ENCODE measurements around the gene UBALD2.
"Not testable (repeated sequence)": the region's sequence is repeated elsewhere in the genome, so short reads cannot be mapped to it uniquely, and the experiment has no call there.

The UBALD2 gene

GRCh38 chr17:76246080-76247066 lies 18.8 kb upstream of the UBALD2 start:
- no peak for DNase-seq

GRCh38 chr17:76247304-76247703 lies 17.8 kb upstream of the UBALD2 start:
- DNase-seq, result no peak

- DNase-seq, result no peak
Observed at GRCh38 chr17:76248013-76248782, 16.9 kb upstream of the UBALD2 start.

- DNase-seq, result no peak
Observed at GRCh38 chr17:76250141-76250540, 15.0 kb upstream of the UBALD2 start.

- DNase-seq, result no peak
Observed at GRCh38 chr17:76251478-76252039, 13.6 kb upstream of the UBALD2 start.

GRCh38 chr17:76252040-76252954 lies 12.9 kb upstream of the UBALD2 start:
- no peak for DNase-seq

- not testable (repeated sequence) for DNase-seq
Observed at GRCh38 chr17:76252967-76253766, 12.0 kb upstream of the UBALD2 start.

GRCh38 chr17:76253841-76254240 lies 11.3 kb upstream of the UBALD2 start:
- no peak for DNase-seq

GRCh38 chr17:76254275-76254674 lies 10.9 kb upstream of the UBALD2 start:
- no peak for DNase-seq

- no peak for DNase-seq
Observed at GRCh38 chr17:76255801-76256429, 9.2 kb upstream of the UBALD2 start.

GRCh38 chr17:76256430-76257050 lies 8.6 kb upstream of the UBALD2 start:
- not testable (repeated sequence) for DNase-seq

GRCh38 chr17:76260220-76260619 lies 4.9 kb upstream of the UBALD2 start:
- DNase-seq, result no peak

- no peak for DNase-seq
Observed at GRCh38 chr17:76260669-76261068, 4.5 kb upstream of the UBALD2 start.

- no peak for DNase-seq
Observed at GRCh38 chr17:76261421-76262215, 3.5 kb upstream of the UBALD2 start.

- no peak for DNase-seq
Observed at GRCh38 chr17:76262732-76263344, 2.3 kb upstream of the UBALD2 start.

- DNase-seq, result no peak
Observed at GRCh38 chr17:76263896-76264295, 1.3 kb upstream of the UBALD2 start.

GRCh38 chr17:76264425-76264754 lies 758 bp upstream of the UBALD2 start:
- DNase-seq, result no peak

GRCh38 chr17:76265624-76266243 lies 586 bp downstream of the UBALD2 start:
- no peak for DNase-seq
